IPS DF 19.7 (cell line): Measurements from ENCODE around the gene NPPC.
"Not testable (repeated sequence)": the region's sequence is repeated elsewhere in the genome, so short reads cannot be mapped to it uniquely, and the experiment has no call there.

Experiments used
- DNase-seq: peaks from one replicate; pipeline ENCODE4 v3.0.0-alpha.2; 2013; ENCODE audit warnings: low read depth, low spot score

The NPPC gene, protein sequence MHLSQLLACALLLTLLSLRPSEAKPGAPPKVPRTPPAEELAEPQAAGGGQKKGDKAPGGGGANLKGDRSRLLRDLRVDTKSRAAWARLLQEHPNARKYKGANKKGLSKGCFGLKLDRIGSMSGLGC

DNA sequence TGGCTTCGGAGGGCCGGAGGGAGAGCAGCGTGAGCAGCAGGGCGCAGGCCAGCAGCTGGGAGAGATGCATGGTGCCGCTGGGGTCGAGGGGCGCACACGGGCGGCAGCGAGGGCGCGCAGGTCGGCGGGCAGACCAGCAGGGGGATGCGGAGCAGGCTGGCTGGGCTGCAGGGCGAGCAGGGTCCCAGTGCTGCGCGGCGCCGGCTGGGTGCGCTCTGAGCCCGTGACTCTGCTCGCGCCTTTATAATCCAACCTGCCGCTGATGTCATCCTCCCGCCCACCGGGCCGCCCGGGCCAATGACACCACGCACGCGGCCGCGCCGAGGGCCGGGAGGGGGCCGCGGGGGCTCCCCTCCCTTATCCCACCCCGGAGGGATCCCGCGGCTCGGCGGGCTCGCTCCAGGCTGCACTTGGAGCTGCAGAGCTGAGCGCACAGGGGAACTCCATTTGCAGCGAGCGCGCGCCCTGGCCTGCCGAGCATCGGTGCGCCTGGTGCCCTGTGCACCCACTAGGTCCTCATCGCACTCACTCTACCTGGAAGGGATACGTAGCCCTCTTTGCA, at the start of gene NPPC:
Gene NPPC (minus strand): TSS at position 217 of the 562 bp plus-strand sequence. CDS start 147 bp downstream, at position 70.
- DNase-seq: no peak

DNA sequence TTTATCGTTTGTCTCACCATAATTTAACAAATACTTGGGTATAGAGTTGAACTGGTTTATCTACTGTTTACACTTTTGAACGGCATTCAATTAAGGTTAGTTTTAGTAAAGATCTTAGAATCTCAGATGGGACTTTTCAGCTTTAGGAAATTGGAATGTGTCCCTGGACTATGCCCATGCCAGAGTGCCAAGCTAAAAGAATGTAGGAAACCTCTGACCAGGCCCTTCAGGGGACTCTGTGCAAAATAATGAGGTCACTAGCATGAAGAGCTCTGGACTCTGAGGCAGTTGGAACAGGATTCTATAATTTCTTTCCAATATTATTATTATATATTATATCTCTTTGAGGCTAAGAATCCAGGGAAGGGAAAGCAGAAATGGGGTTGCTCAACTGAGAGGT, 48.8 kb upstream of the NPPC start:
- DNase-seq: no peak

DNA sequence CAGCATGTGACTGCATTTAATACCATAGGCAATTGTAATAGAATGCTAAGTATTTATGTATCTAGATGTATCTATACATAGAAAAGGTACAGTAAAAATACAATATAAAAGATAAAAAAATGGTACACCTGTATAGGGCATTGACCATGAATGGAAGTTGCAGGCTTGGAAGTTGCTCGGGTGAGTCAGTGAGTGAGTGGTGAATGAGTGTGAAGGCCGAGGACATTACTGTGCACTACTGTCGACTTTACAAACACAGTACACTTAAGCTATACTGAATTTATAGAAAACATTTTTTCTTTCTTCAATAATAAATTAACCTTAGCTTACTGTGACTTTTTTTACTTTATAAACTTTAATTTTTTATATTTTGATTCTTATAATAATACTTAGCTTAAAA, 44.3 kb upstream of the NPPC start:
- DNase-seq: no peak

DNA sequence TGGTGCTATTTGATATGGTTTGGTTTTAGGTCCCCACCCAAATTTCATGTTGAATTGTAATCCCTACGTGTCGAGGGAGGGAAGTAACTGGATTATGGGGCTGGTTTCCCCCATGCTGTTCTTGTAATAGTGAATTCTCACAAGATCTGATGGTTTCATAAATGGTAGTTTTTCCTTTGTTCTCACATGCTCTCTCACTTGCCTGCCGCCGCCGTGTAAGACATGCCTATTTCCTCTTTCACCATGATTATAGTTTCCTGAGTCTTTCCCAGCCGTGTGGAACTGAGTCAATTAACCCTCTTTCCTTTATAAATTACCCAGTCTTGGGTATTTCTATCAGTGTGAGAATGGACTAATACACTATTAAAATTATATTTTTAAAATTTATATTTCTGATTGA, 42.6 kb upstream of the NPPC start:
- no peak for DNase-seq

DNA sequence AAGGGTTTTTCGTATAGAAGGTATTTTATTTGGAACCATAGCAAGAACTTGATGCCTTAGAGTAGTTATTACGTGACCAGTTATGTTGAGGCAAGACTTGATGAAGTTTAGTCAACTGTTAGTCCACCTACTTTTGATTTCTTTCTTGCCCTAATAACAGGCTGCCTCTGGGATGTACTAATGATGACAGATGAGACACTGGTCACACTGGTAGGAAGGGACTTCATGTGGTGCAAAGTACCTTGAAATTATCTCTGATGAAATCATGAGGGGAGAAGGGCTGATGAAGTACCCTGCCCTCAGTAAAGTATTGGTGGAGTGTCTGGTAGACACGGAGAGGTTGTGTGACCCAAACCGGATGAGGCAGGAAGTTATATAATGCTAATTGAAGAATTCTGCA, 40.7 kb upstream of the NPPC start:
- DNase-seq: no peak

DNA sequence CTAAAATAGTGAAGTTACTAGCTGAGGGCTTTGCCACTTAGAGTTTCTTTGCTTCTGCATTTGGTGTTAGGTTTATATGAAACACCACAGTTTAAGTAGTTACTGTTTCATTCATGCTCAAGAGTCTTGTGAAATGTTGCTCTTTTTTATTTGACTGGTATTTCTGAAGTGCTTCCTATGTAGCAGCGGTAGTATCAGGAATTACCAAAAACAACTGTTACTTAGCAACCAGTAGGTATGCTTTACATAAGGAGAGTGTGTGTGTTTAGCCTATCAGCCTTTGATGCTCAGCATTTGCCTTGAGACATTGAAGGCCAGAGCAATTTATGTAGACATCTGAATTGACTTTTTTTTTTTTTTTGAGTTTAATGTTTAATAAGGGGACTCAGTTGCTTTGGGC, 38.9 kb upstream of the NPPC start:
- DNase-seq: no peak

DNA sequence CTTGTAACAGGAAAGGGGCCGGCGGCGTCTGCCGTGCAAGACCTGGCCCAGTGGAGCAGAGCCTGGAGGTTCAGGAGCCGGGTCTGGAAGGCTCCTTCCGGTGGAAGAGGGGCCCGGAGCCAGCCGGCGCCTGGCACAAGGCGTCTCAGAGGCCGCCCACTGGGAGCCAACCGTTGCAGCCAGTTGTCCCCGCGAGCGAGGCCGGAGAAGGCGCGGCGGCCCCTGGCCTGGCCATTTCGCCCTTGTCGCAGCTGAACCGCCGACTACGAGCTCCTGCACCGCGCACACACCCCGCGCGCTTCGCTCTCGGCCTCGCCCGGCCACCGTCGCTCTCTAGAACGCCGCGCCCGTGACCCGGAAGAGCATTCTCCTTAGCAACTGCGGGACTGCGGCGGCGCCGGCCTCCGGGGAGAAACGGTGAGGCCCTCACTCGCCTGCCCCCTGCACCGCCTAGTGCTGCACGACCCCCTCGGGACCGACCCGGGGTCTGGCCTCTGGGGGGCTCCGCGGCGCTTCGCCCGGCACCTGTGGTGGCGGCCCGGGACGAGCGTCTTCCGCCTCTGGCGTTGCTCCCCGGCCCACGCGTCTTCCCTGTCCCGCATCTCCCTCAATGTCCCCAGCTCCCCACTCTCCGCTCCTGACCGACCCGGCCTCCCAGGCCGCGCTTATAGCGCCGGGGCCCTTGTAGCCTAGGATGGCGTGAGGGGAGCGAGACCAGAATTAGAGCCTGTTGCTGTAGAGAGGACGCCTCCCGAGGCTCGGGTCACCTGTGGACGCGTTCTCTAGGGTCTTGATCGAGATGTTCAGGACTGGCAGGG, 35.4 kb upstream of the NPPC start, which contains the start of gene DIS3L2:
Gene DIS3L2 (plus strand): TSS at position 365 of the 818 bp plus-strand sequence. CDS start 53,215 bp downstream, outside the sequence.
- peak; percentile 42 for DNase-seq

DNA sequence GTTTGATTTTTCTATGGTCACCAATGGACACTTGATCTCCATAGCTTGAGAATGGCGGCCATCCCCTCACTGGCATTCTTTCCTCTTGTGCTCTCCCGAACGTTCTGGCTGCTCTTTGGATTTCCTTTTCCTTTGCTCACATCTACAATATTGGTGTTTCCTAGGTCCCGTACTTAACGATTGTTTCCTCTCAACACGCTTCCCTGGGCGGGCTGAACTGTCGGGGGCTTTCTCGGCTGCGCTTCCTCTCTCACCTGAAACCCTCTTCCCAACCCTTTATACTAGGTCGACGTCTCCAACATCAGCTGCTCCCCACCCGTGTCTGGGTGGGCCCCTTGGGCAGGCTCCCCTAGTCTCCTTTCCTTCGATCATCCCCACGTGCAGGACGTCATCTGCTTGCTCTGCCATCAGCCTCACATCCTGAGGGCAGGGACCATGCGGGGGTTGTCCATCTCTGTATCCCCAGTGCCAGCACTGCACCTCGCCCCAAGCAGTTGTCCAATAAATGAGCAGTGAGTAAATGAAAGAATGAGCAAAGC, 34.7 kb upstream of the NPPC start:
- DNase-seq: no peak

DNA sequence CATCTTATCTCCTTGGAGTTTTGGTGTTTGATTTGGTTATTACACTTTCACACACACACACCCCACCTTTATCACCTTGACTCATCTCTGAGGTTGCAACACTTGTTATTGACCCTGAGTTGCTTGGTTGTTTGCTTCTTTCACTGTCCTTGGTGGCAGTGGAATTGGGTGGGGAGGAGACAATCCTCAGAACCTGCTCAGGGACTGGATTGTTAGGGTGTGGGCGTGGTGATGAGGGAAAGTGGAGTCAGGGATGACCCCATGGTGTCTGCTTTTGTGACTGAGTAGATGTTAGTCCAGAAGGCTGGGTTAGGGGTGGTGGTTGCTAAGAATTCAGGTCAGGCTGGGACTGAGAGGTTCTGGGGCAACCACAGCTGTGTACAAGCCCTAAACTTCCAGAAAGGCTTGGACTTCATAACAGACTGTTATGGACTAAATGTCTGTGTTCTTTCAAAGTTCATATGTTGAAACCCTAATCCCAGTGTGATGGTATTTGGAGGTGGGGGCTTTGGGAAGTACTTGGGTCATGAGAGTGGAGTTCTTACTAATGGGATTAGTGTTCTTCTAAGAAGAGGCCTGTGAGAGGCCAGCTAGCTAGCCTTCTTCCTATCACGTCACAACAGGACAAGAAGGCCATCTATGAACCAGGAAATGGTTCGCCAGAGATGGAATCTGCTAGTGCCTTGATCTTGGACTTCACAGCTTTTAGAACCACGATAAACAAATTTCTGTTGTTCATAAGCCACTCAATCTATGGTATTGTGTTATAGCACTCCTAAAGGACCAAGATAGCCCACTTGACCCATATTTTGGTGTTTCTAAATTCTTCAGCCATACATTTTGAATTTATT, 31.9 kb upstream of the NPPC start:
- no peak for DNase-seq

DNA sequence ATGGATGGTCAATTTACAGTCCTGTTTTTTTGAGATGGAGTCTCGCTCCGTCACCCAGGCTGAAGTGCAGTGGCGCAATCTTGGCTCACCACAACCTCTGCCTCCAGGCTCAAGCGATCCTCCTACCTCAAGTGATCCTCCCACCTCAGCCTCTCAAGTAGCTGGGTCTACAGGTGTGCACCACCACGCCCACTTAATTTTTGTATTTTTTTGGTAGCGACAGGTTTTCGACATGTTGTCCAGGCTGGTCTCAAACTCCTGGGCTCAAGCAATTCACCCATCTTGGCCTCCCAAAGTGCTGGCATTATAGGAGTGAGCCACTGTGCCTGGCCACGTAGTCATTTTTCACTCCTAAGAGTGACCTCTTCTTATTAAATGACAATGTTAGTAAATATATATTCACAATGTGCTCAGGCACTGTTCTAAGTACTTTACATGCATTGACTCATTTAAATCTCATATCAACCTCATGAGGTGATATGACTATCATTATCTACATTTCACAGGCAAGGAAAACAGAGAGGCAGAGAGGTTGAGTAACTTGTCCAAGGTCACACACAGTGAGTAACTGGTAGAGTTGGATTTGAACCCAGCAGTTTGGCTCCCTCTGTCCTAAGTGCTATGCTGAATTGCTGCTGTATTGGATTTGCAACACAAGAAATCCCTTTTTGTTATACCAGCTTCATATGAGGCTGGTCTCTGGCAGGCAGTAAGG, 29.7 kb upstream of the NPPC start:
- no peak for DNase-seq

DNA sequence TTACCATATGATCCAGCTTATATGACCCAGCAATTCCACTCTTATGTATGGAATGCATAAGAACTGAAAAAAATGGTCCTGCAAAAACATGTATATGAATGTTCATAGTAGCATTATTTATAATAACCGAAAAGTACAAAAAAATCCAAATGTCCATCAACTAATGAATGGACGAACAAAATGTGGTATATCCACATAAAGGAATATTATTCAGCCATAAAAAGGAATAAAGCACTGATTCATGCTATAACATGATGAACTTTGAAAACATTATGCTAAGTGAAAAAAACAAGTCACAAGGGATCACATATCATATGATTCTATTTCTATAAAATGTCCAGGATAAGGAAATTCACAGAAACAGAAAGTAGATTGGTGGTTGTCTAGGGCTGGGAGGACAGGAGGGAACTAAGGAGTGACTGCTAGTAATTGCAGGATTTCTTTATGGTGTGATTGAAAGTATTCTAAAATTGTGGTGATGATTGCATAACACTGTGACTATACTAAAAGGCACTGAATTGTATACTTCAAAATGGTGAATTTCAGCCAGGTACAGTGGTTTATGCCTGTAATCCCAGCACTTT, 25.3 kb upstream of the NPPC start:
- DNase-seq: no peak

DNA sequence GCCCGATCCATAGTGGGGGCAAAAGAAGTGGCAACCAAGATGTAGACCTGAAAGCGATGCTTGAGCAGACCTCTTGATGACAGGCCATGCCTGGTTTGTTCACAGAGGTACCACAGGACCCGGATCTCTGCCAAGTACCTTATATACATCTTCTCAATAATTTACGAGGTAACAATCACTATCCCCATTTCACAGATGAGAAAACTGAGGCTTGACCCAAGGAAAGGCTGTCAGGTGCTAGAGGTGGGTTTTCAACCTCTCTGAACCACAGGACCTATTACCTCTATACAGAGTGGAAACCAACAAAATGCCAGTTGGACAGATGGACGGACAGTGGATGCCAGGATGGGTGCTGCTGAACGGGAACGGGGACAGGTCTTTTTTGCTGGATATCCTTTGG, 21.5 kb upstream of the NPPC start:
- no peak for DNase-seq

DNA sequence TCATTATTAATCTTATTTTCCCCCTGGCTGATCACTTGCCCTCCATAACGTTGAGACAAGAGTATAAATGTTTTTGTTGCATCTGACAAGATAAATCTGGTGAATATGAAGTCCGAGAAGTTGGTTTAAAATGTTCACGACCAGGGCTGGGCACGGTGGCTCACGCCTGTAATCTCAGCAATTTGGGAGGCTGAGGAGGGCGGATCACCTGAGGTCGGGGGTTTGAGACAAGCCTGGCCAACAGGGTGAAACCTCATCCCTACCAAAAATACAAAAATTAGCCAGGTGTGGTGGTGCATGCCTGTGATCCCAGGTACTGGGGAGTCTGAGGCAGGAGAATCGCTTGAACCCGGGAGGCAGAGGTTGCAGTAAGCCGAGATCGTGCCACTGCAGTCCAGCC, 20.9 kb upstream of the NPPC start:
- not testable (repeated sequence) for DNase-seq

DNA sequence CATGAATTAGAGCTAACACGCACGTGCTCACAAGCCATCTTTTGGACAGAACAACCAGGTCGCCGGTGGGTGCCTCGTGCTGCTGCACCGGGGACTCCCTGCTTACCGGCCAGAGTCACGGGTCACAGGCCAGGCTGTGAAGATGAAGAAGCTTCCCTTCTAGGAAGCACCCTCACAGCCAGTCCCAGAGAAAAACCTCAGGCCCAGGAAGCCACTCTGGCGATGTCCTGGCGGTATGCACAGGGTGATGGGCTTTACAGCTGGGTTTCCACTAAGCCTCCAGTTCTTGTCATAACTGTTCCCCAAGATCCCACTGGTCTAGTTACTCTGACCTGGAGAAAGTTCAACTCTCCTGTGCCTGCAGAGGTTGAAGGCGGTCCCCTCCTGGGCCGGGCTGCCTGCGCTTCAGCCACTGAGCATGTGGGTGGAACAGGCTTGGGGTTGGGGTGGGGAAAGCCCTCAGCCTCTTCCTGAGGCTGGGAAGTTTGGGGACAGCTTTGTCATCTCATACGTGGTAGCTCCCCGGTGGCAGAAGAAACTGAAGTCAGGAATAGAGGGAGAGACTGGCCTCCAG, 20.1 kb upstream of the NPPC start:
- no peak for DNase-seq

DNA sequence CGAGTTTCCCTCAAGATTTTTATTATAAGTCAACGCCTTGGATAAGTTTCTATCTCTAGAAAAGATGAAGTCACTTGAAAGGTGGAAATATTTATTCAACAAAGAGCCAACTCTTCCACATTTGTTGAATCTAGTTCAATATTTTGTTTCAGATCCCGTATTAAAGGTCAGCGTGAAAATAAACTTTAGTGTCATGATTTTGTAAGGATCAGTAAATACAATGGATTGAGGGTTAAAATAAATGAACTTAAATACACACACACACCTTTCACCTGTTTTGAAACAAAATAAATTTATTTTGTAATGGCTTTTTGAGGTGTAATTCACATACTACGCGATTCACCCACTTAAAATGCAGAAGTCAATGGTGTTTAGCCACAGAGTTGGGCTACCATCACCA, 16.0 kb upstream of the NPPC start:
- no peak for DNase-seq

DNA sequence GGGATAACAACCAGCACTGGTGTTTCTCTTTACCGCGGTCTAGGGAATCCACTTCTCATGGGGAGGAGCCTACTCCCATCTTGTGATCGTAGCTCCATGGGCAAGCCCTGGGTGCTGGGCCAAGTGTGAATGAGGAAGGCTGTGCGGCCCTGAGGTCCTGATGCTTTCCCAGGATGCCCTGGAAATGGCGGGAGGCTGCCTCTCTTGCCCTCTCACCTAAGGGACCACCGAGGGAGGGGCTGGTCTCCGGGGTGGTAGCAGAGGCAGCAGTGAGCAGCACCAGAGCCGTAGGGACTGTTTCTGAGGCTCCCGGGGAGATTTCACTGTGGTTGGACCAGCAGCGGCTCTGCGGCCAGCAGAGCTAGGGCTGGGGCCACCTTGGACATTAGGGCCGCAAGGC, 15.5 kb upstream of the NPPC start:
- DNase-seq: no peak

DNA sequence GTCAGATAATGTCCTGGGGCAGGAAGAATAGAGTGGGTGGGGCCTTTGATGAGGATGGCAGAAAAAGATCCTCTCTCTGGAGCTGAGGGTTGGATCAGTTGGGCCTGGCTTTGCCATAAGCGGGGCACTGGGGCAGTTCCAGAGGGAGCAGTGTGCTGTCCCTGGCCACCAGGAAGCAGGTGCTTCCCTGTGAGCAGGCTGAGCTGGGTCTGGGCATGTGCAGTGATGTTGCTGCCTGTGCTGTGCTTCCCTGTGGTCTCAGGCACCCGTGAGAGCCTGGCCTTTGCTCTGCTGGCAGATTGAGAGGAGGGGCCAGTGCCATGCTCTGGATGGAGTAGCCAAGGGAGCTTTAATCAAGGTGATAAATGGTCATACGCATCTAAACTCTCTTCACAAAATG, 14.6 kb upstream of the NPPC start:
- DNase-seq: no peak

DNA sequence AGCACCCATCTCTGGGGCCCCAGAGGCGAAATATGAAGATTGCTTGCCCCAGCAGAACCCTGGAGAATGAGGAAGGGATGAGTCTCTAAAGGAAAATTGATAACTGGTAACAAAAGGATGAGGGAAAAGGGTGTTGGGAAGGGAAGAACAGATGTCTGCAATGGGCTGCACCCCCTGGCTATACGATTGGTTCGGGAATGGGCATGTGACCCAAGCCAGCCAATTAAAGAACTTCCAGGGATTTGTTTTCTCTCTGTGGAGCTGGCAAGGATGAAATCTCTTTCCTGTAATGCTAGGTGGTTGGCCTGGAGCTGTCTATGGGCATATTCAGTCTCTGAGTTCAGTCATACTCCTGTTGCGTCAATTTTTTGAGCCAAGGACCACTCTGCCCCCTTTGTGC, 12.8 kb upstream of the NPPC start:
- DNase-seq: no peak

DNA sequence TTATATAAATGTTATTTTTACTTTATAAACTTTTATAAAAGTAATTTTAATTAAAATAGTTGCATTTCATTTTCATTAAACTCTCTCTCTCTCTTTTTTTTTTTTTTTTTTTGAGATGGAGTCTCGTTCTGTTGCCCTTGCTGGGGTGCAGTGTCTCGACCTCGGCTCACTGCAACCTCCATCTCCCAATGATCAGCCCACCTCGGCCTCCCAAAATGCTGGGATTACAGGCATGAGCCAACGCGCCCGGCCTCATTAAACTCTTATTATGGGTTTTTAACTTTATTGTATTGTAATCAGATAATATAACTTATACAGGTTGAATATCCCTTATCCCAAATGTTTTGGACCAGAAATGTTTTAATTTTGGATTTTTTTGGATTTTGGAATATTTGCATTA, 10.9 kb upstream of the NPPC start:
- no peak for DNase-seq

DNA sequence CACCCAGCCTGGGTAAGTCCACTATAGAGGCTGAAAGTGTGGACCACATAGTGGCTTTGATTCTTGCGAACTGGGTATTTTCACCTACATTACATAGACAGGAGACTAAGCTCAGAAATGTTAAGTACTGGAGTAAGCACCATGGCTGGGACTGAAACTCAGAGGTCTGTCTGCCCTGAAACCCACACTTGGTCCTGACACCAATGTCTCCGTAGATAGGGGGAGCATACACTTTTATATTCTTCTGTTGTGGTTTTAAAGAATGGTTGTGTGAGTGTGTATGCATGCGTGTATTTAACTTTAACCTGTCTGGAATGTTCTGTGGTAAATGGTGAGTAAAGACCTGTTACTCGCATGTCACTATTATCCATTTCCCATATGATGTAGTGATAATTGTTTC, 10.3 kb upstream of the NPPC start:
- DNase-seq: no peak

DNA sequence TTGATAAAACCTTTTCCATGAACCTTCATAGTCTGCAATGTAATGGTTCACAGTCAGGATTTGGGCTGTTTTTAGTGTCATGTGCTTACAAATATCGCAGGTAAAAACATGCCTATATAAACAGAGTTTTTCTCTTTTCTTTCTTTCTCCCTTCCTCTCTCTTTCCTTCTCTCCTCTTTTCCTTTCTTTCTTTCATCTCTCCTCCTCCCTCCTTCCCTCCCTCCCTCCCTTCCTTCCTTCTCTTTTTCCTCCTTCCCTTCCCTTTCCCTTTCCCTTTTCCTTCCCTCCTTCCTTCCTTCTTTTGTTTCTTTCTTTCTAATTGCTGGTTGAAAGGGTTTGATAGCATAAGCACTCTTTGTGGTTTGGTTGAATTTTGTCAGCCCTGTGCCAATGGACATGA, 9.6 kb upstream of the NPPC start:
- no peak for DNase-seq
